Large intestine (tissue), 12 donors: ENCODE results near the gene THSD4. TPM values are rescaled to one million over a fixed set of nuclear protein-coding genes. Genes with fewer than 3 reads are reported as not detected.

Source experiments
- DNase-seq, 2 donors: peaks; one replicate each; pipeline versions ENCODE4 v3.0.0 to v3.0.0-alpha.2; 2013
- H3K27ac ChIP-seq: one replicate; pipeline ENCODE4 v1.5.1; 2013; ENCODE audit warnings: low read length
- H3K27me3 ChIP-seq: 2 replicates; pipeline ENCODE4 v1.6.1; 2013; ENCODE audit warnings: low read length; ENCODE audit not compliant: control insufficient read depth, insufficient read depth
- H3K36me3 ChIP-seq: 2 replicates; pipeline ENCODE4 v1.6.1; 2013; ENCODE audit warnings: low read length; ENCODE audit not compliant: control insufficient read depth, insufficient read depth
- H3K4me1 ChIP-seq: one replicate; pipeline ENCODE4 v1.6.1; 2013; ENCODE audit warnings: low read length; ENCODE audit not compliant: control insufficient read depth, insufficient read depth
- H3K4me3 ChIP-seq: one replicate; pipeline ENCODE4 v1.5.1; 2013; ENCODE audit warnings: low read length
- H3K9me3 ChIP-seq: one replicate; pipeline ENCODE4 v1.6.1; 2013; ENCODE audit warnings: mild to moderate bottlenecking, low read depth, low read length, moderate library complexity; ENCODE audit not compliant: control insufficient read depth
- WGBS: methylation state at CpG from one replicate; pipeline ENCODE4 v1.1.5; 2013; ENCODE audit warnings: low lambda C conversion rate; ENCODE audit not compliant: insufficient coverage; 5-methylcytosine and 5-hydroxymethylcytosine counted together
- long read RNA-seq, 11 donors: transcript quantifications; one replicate each; lab custom pipeline, GENCODE V29; 2026
- polyA plus RNA-seq: library from polyadenylated mRNA; unstranded; fragments of 120-200 nt; gene quantifications from one replicate; pipeline ENCODE4 v1.2.1, GENCODE V29; 2013

THSD4 gene
- 17.5 TPM for polyA plus RNA-seq
- long read RNA-seq, donor 1: 0 reads
- long read RNA-seq, donor 2, partial matches to known transcripts: 21 of 21 reads
- long read RNA-seq, donor 2, other reads (novel, unspliced or antisense): 0 of 21 reads
- long read RNA-seq, donor 3: 0 reads
- long read RNA-seq, donor 4: 0 reads
- long read RNA-seq, donor 5: 0 reads
- long read RNA-seq, donor 6, partial matches to known transcripts: 21 of 21 reads
- long read RNA-seq, donor 6, other reads (novel, unspliced or antisense): 0 of 21 reads
- long read RNA-seq, donor 7: 0 reads
- long read RNA-seq, donor 8, partial matches to known transcripts: 0 of 1 reads
- long read RNA-seq, donor 8, other reads (novel, unspliced or antisense): 0 of 1 reads
- long read RNA-seq, donor 9: 0 reads
- long read RNA-seq, donor 10: 0 reads
- long read RNA-seq, donor 11, partial matches to known transcripts: 0 of 1 reads
- long read RNA-seq, donor 11, other reads (novel, unspliced or antisense): 0 of 1 reads

- Histone ChIP-seq H3K36me3 (no peaks in the 10 kb centered on the region), H3K9me3 (no peaks in the 10 kb centered on the region), H3K4me1 (peaks cover 8% of the 10 kb centered on the region), H3K27ac (peak within 1 kb of the TSS; percentile 39), H3K27me3 (peaks cover 6% of the 10 kb centered on the region), H3K4me3 (peak within 1 kb of the TSS; percentile 62)
- peak; percentile 69 to 85 for DNase-seq
- WGBS: no CpG with 5 or more reads among the region's 52 CpGs
These were observed at the start of gene THSD4 for GRCh38 chr15:71114887-71115566. Gene THSD4, plus strand, starts transcription at chr15:71115471.

GRCh38 chr15:71066983-71067382 is 48.3 kb upstream of the THSD4 start:
- DNase-seq: no peak
- Histone ChIP-seq H3K27me3 (no peaks in the 10 kb centered on the region), H3K4me1 (no peaks in the 10 kb centered on the region), H3K36me3 (no peaks in the 10 kb centered on the region), H3K4me3 (no peak overlapping the region), H3K27ac (no peak overlapping the region), H3K9me3 (no peaks in the 10 kb centered on the region)
- no CpG with 5 or more reads among the region's 5 CpGs for WGBS

GRCh38 chr15:71069693-71070092 is 45.6 kb upstream of the THSD4 start:
- Histone ChIP-seq H3K9me3 (no peaks in the 10 kb centered on the region), H3K4me1 (no peaks in the 10 kb centered on the region), H3K27ac (no peak overlapping the region), H3K36me3 (no peaks in the 10 kb centered on the region), H3K27me3 (no peaks in the 10 kb centered on the region), H3K4me3 (no peak overlapping the region)
- 80% methylated on average over 2 of the region's 2 CpGs for WGBS
- DNase-seq: no peak

- no peaks in the 10 kb centered on the region for H3K27me3 ChIP-seq
- no peak overlapping the region for H3K4me3 ChIP-seq
- H3K4me1 ChIP-seq: no peaks in the 10 kb centered on the region
- no peaks in the 10 kb centered on the region for H3K9me3 ChIP-seq
- no peak overlapping the region for H3K27ac ChIP-seq
- no peak for DNase-seq
- no peaks in the 10 kb centered on the region for H3K36me3 ChIP-seq
These were observed 43.7 kb upstream of the THSD4 start for GRCh38 chr15:71071529-71071928.

- Histone ChIP-seq H3K27ac (no peak overlapping the region), H3K4me3 (no peak overlapping the region), H3K4me1 (no peaks in the 10 kb centered on the region), H3K36me3 (no peaks in the 10 kb centered on the region), H3K27me3 (no peaks in the 10 kb centered on the region), H3K9me3 (no peaks in the 10 kb centered on the region)
- no peak for DNase-seq
- 92% methylated on average over 2 of the region's 6 CpGs for WGBS
These were observed 42.8 kb upstream of the THSD4 start for GRCh38 chr15:71072423-71072822.

- no peak for DNase-seq
These were observed 36.6 kb upstream of the THSD4 start for GRCh38 chr15:71078506-71079207.

GRCh38 chr15:71079208-71080044 is 35.8 kb upstream of the THSD4 start:
- Histone ChIP-seq H3K4me3 (no peak overlapping the region), H3K27ac (peak overlapping the region; percentile 27), H3K27me3 (no peaks in the 10 kb centered on the region), H3K9me3 (no peaks in the 10 kb centered on the region), H3K36me3 (no peaks in the 10 kb centered on the region), H3K4me1 (peaks cover 9% of the 10 kb centered on the region)
- 5% methylated on average over 3 of the region's 6 CpGs for WGBS
- peak; percentile 50 to 81 for DNase-seq

More at GRCh38 chr15:71078506-71079207, 36.6 kb upstream of the THSD4 start:
- Histone ChIP-seq H3K27me3 (no peaks in the 10 kb centered on the region), H3K27ac (peak overlapping the region; percentile 6), H3K36me3 (no peaks in the 10 kb centered on the region), H3K4me3 (no peak overlapping the region), H3K4me1 (peaks cover 9% of the 10 kb centered on the region), H3K9me3 (no peaks in the 10 kb centered on the region)
- WGBS: no CpG with 5 or more reads among the region's 6 CpGs

GRCh38 chr15:71080166-71080565 is 35.1 kb upstream of the THSD4 start:
- Histone ChIP-seq H3K36me3 (no peaks in the 10 kb centered on the region), H3K9me3 (no peaks in the 10 kb centered on the region), H3K27ac (no peak overlapping the region), H3K4me3 (no peak overlapping the region), H3K27me3 (no peaks in the 10 kb centered on the region), H3K4me1 (peaks cover 9% of the 10 kb centered on the region)
- DNase-seq: no peak
- no CpG with 5 or more reads among the region's 7 CpGs for WGBS

GRCh38 chr15:71080705-71081104 is 34.6 kb upstream of the THSD4 start:
- no CpG with 5 or more reads among the region's 1 CpG for WGBS
- H3K27me3 ChIP-seq: no peaks in the 10 kb centered on the region
- no peak overlapping the region for H3K4me3 ChIP-seq
- H3K27ac ChIP-seq: no peak overlapping the region
- no peak for DNase-seq
- no peaks in the 10 kb centered on the region for H3K36me3 ChIP-seq
- H3K9me3 ChIP-seq: no peaks in the 10 kb centered on the region
- H3K4me1 ChIP-seq: peaks cover 9% of the 10 kb centered on the region

GRCh38 chr15:71082803-71083202 is 32.5 kb upstream of the THSD4 start:
- H3K4me1 ChIP-seq: peaks cover 9% of the 10 kb centered on the region
- no peaks in the 10 kb centered on the region for H3K27me3 ChIP-seq
- H3K36me3 ChIP-seq: no peaks in the 10 kb centered on the region
- no CpG with 5 or more reads among the region's 5 CpGs for WGBS
- no peak overlapping the region for H3K27ac ChIP-seq
- no peaks in the 10 kb centered on the region for H3K9me3 ChIP-seq
- no peak overlapping the region for H3K4me3 ChIP-seq
- DNase-seq: no peak
